Sigmoid colon (tissue), 7 donors: ENCODE results near the gene CDCA5. TPM values are rescaled to one million over a fixed set of nuclear protein-coding genes. Genes with fewer than 3 reads are reported as not detected.

Experiments used
- DNase-seq: peaks from one replicate; pipeline ENCODE4 v3.0.0-alpha.2; 2019
- H3K27ac ChIP-seq, 4 donors: fragments of 200-600 bp; sonication (generic); one replicate each; pipeline ENCODE4 v1.5.1; 2016 to 2019; ENCODE audit warnings: mild to moderate bottlenecking in 1 of 4
- H3K27me3 ChIP-seq, 3 donors: fragments of 200-600 bp; sonication (generic); one replicate each; pipeline ENCODE4 v1.5.1; 2019; ENCODE audit warnings: mild to moderate bottlenecking in 1 of 3
- H3K36me3 ChIP-seq, 4 donors: fragments of 200-600 bp; sonication (generic); one replicate each; pipeline ENCODE4 v1.5.1; 2016 to 2019
- H3K4me1 ChIP-seq, 4 donors: fragments of 200-600 bp; sonication (generic); one replicate each; pipeline ENCODE4 v1.5.1; 2017 to 2019
- H3K4me3 ChIP-seq, 4 donors: fragments of 200-600 bp; sonication (generic); one replicate each; pipeline ENCODE4 v1.5.1; 2017 to 2019; ENCODE audit warnings: mild to moderate bottlenecking in 2 of 4, moderate library complexity in 1 of 4
- H3K9me3 ChIP-seq, 4 donors: fragments of 200-600 bp in 3 of 4; sonication (generic) in 3 of 4; one replicate each; pipeline versions ENCODE4 v1.5.1 to v1.6.1; 2013 to 2019
- EP300 ChIP-seq, 4 donors: sonication (generic); formaldehyde crosslinking; IDR thresholded peaks; one replicate each; pipeline ENCODE4 v1.6.1; 2017; ENCODE audit warnings: antibody characterized with exemption in 4 of 4
- POLR2A ChIP-seq, 2 donors: fragments of 450-650 bp; IDR thresholded peaks; one replicate each; pipeline ENCODE4 v1.6.1; 2016; ENCODE audit warnings: antibody characterized with exemption in 2 of 2, mild to moderate bottlenecking in 2 of 2, moderate library complexity in 2 of 2
- POLR2AphosphoS5 ChIP-seq, 4 donors: sonication (generic); formaldehyde crosslinking; IDR thresholded peaks; one replicate each; pipeline ENCODE4 v1.6.1; 2017; ENCODE audit warnings: antibody characterized with exemption in 4 of 4
- WGBS, 2 donors: extraction: QIAGEN DNeasy Blood & Tissue Kit; methylation state at CpG; one replicate each; pipeline ENCODE4 v1.1.7; 2013; 5-methylcytosine and 5-hydroxymethylcytosine counted together
- intact Hi-C: fragments of 100-400 bp; cut with DNase I; formaldehyde crosslinking; loops from one replicate; pipeline ENCODE4 v1.15.1; 2023
- polyA plus RNA-seq, 3 donors: library from polyadenylated mRNA; stranded (reverse); fragments of 200-250 nt; gene quantifications; one replicate each; pipeline ENCODE4 v1.2.3, GENCODE V29; 2013
- total RNA-seq, 4 donors: library from RNA; depleted of rRNA; stranded (reverse); fragments of >200 nt; gene quantifications; one replicate each; pipeline ENCODE4 v1.1.0, GENCODE V29; 2016
- TF ChIP-seq, protein P1 (sequence below), 4 experiments: fragments of 450-650 bp in 3 of 4; fragments of 200-600 bp in 1 of 4; IDR thresholded peaks; one replicate each; pipeline ENCODE4 v1.5.1; 2016 to 2019; ENCODE audit warnings: antibody characterized with exemption in 4 of 4, mild to moderate bottlenecking in 3 of 4, moderate library complexity in 2 of 4
- donor health status: healthy with polysubstance abuse.
- donor health status: Bipolar disorder and iron deficiency.
- donor health status: healthy.

Gene CDCA5
- total and polyA plus RNA-seq, 7 donors: 0.33 to 21.5 (median 4.6) TPM; not detected in 1

GRCh38 chr11:65131417-65131776 is 47.6 kb upstream of the CDCA5 start:
- intact Hi-C loops: loop anchor here (5.0 kb wide), 1 partner anchor 131 kb away; the partner anchor contains the start of gene POLA2
- peaks cover 0 to 31% (median 25%) of the 10 kb centered on the region in 4 donors for H3K4me1 ChIP-seq
- WGBS, 2 donors: 76 to 83% methylated on average over 3 of the region's 3 CpGs
- peaks cover 39 to 66% (median 58%) of the 10 kb centered on the region in 4 donors for H3K36me3 ChIP-seq
- DNase-seq: no peak
- TF ChIP-seq POLR2A (IDR thresholded peaks at IDR 0.05): no peak
- TF ChIP-seq EP300 (IDR thresholded peaks at IDR 0.05): no peak
- no peak for TF ChIP-seq POLR2AphosphoS5 (IDR thresholded peaks at IDR 0.05)
- TF ChIP-seq, protein P1, sequence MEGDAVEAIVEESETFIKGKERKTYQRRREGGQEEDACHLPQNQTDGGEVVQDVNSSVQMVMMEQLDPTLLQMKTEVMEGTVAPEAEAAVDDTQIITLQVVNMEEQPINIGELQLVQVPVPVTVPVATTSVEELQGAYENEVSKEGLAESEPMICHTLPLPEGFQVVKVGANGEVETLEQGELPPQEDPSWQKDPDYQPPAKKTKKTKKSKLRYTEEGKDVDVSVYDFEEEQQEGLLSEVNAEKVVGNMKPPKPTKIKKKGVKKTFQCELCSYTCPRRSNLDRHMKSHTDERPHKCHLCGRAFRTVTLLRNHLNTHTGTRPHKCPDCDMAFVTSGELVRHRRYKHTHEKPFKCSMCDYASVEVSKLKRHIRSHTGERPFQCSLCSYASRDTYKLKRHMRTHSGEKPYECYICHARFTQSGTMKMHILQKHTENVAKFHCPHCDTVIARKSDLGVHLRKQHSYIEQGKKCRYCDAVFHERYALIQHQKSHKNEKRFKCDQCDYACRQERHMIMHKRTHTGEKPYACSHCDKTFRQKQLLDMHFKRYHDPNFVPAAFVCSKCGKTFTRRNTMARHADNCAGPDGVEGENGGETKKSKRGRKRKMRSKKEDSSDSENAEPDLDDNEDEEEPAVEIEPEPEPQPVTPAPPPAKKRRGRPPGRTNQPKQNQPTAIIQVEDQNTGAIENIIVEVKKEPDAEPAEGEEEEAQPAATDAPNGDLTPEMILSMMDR (IDR thresholded peaks at IDR 0.05): no peak
- H3K27me3 ChIP-seq: no peaks in the 10 kb centered on the region
- no peak overlapping the region for H3K4me3 ChIP-seq
- H3K27ac ChIP-seq: no peak overlapping the region
- H3K9me3 ChIP-seq: no peaks in the 10 kb centered on the region

DNA sequence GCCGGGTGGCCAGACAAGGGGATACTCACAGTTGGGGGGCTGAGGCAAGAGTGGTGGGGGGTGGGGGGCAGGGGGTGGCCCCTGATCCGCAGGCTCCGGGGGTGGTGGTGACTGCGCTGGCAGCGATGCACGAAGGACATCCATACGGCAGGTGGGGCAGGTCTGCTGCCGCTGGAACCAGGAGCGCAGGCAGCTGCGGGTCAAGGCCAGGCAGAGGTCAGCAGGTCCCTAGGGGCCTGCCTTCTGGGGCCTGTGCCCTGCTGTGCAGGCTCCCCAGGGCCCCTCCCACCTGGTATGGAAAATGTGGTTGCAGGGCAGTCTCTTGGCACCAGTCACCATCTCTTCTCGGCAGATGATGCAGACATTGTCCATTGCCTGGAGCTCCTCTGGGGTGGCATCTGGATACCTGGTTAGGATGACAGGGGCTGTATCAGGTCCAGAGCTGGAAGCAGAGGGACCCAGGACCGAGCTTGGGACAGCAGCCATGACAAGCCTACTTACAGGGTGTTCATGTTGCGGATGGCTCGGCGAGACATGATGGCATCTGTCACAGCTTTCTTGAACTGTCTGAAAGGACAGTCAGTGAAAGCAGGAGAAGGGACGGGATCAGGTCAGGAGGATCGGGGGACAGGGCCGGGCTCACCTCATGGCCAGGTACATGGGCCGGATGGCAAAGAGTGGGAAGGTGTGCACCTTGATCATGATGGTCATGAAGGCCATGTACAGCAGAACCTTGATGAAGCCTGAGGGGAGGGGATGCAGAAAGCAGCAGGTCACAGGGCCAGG is 47.0 kb upstream of the CDCA5 start:
- no peak overlapping the region for H3K4me3 ChIP-seq
- TF ChIP-seq POLR2A (IDR thresholded peaks at IDR 0.05) (no peak), POLR2AphosphoS5 (IDR thresholded peaks at IDR 0.05) (no peak), EP300 (IDR thresholded peaks at IDR 0.05) (no peak)
- TF ChIP-seq, protein P1 (IDR thresholded peaks at IDR 0.05): no peak
- no peaks in the 10 kb centered on the region for H3K27me3 ChIP-seq
- intact Hi-C loops: loop anchor here (5.0 kb wide), 1 partner anchor 131 kb away; the partner anchor contains the start of gene POLA2
- peaks cover 45 to 72% (median 63%) of the 10 kb centered on the region in 4 donors for H3K36me3 ChIP-seq
- peaks cover 0 to 29% (median 23%) of the 10 kb centered on the region in 4 donors for H3K4me1 ChIP-seq
- no peaks in the 10 kb centered on the region for H3K9me3 ChIP-seq
- no peak for DNase-seq
- 84 to 88% methylated on average over 19 of the region's 19 CpGs for WGBS, 2 donors
- no peak overlapping the region for H3K27ac ChIP-seq

GRCh38 chr11:65129649-65130441 is 46.0 kb upstream of the CDCA5 start:
- intact Hi-C loops: loop anchor here (5.0 kb wide), 1 partner anchor 132 kb away; the partner anchor contains the start of gene POLA2
- DNase-seq: peak; percentile 64
- WGBS, 2 donors: 86 to 94% methylated on average over 13 of the region's 13 CpGs
- H3K27me3 ChIP-seq: no peaks in the 10 kb centered on the region
- H3K4me3 ChIP-seq: no peak overlapping the region
- no peaks in the 10 kb centered on the region for H3K9me3 ChIP-seq
- TF ChIP-seq POLR2A (IDR thresholded peaks at IDR 0.05) (no peak), POLR2AphosphoS5 (IDR thresholded peaks at IDR 0.05) (no peak), EP300 (IDR thresholded peaks at IDR 0.05) (no peak)
- H3K36me3 ChIP-seq: peaks cover 49 to 82% (median 71%) of the 10 kb centered on the region in 4 donors
- peaks cover 0 to 22% (median 17%) of the 10 kb centered on the region in 4 donors for H3K4me1 ChIP-seq
- no peak overlapping the region for H3K27ac ChIP-seq

DNA sequence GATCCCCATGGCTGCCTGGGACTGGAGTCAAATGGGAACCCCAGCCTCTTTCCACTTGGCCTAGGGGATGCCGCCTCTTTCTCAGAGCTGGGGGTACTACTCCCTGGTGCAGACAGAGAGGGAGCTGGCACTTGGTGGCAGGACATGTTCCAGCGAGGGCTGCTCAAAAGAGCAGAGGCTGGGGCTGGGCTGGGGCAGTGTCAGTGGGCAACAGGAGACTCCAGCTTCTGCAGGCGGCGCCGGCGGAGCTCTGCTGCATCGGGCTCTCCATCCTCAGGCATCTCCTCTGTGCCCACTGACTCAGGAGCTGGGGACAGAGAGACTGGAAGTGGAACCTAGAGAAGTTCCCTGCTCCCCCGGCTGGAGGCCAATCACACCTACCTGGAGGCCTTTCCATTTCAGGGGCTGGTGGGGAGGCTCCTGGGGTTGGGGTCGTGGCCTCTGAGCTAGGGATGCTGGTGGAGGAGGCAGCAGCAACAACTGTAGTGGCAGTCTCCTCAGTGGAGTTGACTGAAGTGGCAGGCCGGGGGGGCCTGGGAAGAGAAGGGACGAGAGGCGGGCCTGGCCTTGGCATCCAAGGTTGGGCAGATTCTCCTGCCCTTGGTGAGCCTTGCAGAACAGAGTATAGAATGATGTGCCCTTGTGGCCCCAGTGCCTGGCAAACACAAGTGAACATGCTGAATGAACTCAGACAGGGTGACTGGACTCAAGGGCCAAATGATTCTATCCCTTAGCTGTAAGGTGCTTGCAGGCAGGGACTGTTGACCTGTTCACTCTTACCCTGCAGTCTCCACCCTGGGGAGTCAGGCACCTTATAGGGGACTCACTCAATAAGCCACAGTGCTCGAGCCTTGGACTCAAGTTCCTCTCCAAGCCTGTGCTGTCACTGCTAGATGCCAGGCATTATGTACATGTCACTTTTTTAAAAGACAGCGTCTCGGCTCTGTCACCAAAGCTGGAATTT is 44.6 kb upstream of the CDCA5 start:
- H3K36me3 ChIP-seq: peaks cover 49 to 91% (median 72%) of the 10 kb centered on the region in 4 donors
- no peak overlapping the region for H3K4me3 ChIP-seq
- WGBS, 2 donors: 90 to 91% methylated on average over 15 of the region's 15 CpGs
- H3K27ac ChIP-seq: no peak overlapping the region
- intact Hi-C loops: no loop called here
- peak; percentile 60 for DNase-seq
- H3K9me3 ChIP-seq: no peaks in the 10 kb centered on the region
- H3K4me1 ChIP-seq: peaks cover 0 to 17% (median 12%) of the 10 kb centered on the region in 4 donors
- no peaks in the 10 kb centered on the region for H3K27me3 ChIP-seq
- TF ChIP-seq POLR2AphosphoS5 (IDR thresholded peaks at IDR 0.05): no peak
- TF ChIP-seq, protein P1 (IDR thresholded peaks at IDR 0.05): no peak
